ENCODE data around the gene OPCML. TPM values are rescaled to one million over a fixed set of nuclear protein-coding genes. Genes with fewer than 3 reads are reported as not detected.

Gene OPCML
- total RNA-seq, 1 donor from 2014 or later = 26.9 TPM

GRCh38 chr11:132886335-132886734 lies 646.0 kb downstream of the OPCML start:
- DNase-seq (ENCODE audit: low spot score in 2 of 2) (no peak), FAIRE-seq (no peak)

DNA sequence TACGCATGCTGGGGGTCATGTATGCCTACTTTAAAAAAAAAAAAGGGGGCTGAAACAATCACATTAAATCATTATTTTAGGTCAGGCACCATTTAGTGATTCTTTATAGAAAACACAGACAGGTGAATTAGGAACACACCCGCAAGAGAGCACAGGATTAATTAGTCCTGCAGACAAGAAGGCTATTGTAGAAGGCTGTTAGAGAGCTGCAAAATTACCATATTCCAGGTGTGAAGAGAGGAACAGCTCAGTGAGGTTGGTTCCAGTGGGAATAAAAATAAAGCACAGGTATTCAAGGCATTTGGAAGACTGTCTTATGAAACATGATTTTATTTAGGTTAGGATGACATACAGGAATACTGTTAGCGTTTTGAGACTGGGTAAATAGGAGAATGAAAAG lies 649.1 kb downstream of the OPCML start:
- FAIRE-seq (no peak), DNase-seq (ENCODE audit: low spot score in 2 of 2) (no peak)

GRCh38 chr11:132881622-132882021 lies 650.7 kb downstream of the OPCML start:
- DNase-seq (ENCODE audit: low spot score in 2 of 2) (no peak), FAIRE-seq (no peak)

- DNase-seq (ENCODE audit: low spot score in 2 of 2) (no peak), FAIRE-seq (no peak)
Measured at GRCh38 chr11:132878111-132878510, 654.2 kb downstream of the OPCML start.

GRCh38 chr11:132876705-132877104 lies 655.6 kb downstream of the OPCML start:
- FAIRE-seq (no peak), DNase-seq (ENCODE audit: low spot score in 2 of 2) (no peak)

- FAIRE-seq (no peak), DNase-seq (ENCODE audit: low spot score in 2 of 2) (no peak)
Measured at GRCh38 chr11:132876239-132876638, 656.1 kb downstream of the OPCML start.

DNA sequence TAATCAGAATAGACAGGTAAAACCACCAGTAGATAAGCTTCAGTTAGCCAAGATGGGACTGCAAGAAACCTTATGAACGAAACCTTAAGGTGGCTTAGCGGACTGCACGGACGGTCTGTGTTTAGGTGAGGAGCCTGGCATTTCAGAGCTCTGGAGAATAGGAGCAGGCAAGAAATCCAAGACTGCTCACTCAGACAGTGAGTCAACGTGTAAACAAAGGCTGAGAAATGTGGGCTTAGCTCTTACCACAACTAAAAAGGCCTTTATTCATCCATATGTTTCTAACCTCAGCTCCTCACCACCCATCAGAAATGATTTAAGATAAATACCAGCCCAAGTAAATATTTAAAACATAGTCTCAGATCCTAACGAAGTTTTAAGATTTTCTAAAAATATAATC lies 657.7 kb downstream of the OPCML start:
- no peak for DNase-seq (ENCODE audit: low spot score in 2 of 2)
- no peak for FAIRE-seq

DNA sequence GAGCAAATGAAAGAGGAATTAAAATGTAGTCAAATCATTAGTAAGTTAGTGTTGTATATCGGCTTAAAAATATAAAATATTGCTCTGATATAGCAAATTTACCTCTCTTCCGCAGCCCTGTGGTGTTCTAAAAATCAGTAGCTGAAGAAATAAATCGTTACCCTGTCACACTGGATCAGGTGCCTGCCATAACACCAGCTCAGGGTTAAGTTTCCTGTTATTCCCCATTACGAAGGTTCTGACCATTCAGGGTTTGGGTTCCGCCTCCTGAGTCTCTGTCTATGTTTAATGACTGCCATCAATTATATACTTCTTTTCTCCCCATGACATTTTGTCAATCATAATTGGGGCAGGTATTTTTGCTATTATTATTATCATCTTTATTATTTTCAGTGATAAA lies 658.5 kb downstream of the OPCML start:
- DNase-seq (ENCODE audit: low spot score in 2 of 2) (no peak), FAIRE-seq (no peak)

GRCh38 chr11:132872211-132872610 lies 660.1 kb downstream of the OPCML start:
- FAIRE-seq (no peak), DNase-seq (ENCODE audit: low spot score in 2 of 2) (no peak)

DNA sequence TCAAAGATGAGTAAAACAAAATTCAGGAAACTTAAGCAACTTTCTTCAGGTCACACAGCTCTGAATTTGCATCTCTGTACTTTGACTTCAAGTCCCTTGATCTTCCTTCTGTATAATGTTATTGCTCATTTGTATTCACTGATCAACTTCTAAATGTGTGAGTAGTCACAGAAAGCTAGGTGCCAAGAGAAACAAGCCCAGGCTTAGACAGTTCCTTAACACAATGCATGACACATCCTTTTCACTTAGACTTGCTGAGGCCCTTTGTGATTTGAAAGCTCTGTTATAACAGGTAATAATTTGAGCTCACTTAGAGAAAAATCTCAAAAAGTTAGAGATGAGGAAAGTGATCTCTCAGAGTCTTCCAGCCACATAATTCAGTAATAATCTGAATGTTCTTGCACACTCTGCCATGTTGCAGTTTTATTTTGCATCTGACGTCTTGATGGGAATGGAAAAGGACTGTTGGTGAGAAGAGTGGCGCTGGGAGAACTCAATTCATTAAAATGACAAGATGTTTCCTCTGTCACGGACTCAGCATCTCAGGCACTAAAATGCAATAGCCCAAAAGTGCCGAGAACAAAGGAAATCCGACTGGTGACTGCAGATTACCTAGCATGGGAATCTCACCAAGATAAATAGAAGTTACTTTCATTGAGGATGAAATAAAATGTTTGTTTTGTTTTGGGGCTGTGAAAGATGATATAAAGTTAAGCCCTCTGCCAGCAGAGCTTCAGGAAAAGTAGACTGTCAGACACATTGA lies 665.3 kb downstream of the OPCML start:
- no peak for DNase-seq (ENCODE audit: low spot score in 2 of 2)
- FAIRE-seq = no peak

GRCh38 chr11:132865623-132866022 lies 666.7 kb downstream of the OPCML start:
- DNase-seq (ENCODE audit: low spot score in 2 of 2) (no peak), FAIRE-seq (no peak)

- DNase-seq (ENCODE audit: low spot score in 2 of 2) = no peak
- FAIRE-seq = no peak
Measured at GRCh38 chr11:132864811-132865576, 667.3 kb downstream of the OPCML start.

DNA sequence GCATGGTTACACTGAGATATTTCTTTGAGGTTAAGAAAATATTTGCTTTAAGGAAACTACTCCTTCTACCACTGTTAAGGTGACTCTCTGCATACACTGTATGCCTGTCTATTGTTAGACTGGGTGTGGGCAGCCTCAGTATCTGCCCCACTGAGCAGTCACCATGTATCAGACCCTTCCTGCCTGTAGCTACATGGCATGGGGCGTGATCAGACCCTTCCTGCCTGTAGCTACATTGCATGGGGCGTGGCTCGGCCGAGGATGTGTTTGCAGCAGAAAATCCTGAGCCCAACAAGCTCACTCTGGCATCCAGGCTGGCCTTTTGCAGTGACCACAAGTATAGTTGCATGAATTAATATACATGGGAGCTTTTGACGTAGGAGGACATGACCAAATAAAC lies 669.4 kb downstream of the OPCML start:
- FAIRE-seq (no peak), DNase-seq (ENCODE audit: low spot score in 2 of 2) (no peak)

DNA sequence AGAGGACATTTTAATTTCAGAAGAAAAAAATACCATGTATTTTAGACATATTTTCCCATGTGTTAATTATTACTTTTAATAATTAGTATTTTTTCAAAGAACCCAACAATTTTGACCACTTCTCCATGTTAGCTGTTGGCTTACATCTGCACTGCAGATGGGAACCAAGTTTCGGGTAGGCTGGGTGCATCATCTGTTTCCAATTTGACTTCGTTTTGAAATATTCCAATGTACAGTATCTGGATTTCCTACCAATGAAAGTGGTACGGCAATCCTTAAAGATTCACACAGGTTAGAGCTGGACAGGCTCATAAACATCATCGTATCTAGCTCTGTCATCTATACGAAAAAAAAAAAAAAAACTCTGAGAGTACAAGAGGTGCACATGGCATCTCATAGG lies 670.2 kb downstream of the OPCML start:
- no peak for DNase-seq (ENCODE audit: low spot score in 2 of 2)
- FAIRE-seq = no peak

DNA sequence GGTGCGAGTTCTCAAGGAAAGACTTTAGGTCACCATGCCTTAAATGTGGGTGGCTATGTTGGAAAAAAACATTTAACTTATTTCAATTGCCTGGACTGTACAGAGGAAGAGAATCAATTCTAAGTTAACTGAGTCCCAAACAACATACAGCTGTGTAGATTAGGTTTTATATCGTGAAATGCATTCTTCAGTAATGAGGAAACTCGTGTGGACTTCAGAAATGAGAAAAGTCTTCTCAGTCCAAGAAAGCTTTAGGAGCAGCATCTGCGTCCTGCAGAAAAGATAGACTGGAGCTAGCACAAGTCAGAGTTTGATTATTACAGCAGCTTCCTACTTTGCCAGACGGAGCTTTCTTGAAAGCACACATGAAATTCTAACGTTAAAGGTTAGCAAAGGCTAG lies 673.0 kb downstream of the OPCML start:
- FAIRE-seq = no peak
- DNase-seq (ENCODE audit: low spot score in 2 of 2) = no peak

DNA sequence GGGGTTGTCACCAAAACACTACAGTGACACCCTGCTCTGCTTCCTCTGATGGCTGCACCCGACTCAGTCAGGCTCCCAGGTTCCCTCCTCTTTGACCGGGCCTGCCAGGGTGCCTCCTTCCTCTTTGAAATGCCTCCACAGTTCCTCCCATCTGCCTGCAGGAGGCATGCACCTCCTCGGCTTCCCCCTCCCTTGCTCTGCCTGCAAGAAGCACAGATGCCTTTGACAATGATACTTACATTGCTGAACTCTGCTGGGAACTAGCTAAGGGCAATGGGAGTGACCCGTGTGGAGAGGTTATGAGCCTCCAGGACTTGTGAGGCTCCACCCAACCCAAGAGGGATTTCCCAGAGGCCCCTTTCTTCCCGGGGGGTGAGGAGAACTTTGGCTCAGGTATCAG lies 674.1 kb downstream of the OPCML start:
- FAIRE-seq (no peak), DNase-seq (ENCODE audit: low spot score in 2 of 2) (no peak)

- DNase-seq (ENCODE audit: low spot score in 2 of 2) = no peak
- FAIRE-seq = no peak
Measured at GRCh38 chr11:132856032-132856431, 676.3 kb downstream of the OPCML start.

DNA sequence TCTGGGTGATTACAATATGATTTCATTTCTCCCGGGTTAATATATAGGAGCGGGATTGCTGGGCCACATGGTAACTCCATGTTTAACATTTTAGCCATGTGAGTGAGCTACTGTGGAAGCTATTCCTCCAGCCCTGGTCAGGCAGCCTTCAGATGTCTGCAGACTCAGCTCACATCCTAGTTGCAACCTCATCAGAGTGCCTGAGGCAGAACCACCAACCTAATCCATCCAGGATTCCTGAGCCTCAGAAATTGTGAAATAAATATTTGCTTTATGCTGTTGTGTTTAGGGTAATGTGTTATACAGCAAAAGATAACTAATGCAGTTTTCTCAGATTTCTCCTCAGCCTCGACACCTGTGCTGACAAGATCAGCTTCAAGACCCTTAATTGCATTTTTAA lies 676.8 kb downstream of the OPCML start:
- no peak for FAIRE-seq
- no peak for DNase-seq (ENCODE audit: low spot score in 2 of 2)

DNA sequence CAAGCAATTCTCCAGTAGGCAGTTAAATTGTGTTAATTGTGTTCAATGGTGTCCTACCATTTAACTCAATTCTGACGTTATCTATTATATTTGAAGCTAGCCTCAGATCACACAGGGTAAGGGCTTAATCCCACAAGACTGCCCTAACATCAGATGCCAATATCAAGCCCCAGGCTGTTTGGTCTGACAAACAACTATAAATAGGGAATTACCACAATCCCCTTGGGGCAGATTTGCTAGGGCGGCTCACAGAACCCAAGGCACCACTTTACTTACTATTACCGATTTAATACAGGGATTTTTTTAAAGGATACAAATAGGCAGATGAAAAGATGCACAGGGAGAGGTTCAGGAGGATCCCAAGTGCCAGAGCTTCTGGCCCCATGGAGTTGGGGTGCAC lies 678.4 kb downstream of the OPCML start:
- DNase-seq (ENCODE audit: low spot score in 2 of 2) (no peak), FAIRE-seq (no peak)

GRCh38 chr11:132852361-132852760 lies 679.9 kb downstream of the OPCML start:
- FAIRE-seq = no peak
- no peak for DNase-seq (ENCODE audit: low spot score in 2 of 2)

DNA sequence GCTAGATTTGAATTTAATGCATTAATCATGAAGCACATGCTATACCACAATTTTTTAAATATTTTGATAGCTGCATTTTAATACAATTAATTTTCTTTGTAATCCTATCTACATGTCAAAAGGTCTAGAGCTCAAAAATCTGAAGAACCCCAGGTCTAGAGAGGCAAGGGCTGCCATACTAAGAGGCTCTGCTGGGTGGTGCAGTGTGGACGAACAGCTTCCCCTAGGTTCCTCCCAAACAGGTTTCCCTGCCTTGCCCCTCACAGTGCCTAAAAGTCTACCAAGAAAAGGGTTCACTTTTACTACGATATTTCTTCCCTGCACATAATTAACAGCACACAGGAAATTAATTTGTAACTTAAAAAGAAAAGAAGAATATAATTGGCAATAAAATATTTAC lies 681.1 kb downstream of the OPCML start:
- no peak for FAIRE-seq
- DNase-seq (ENCODE audit: low spot score in 2 of 2) = no peak

DNA sequence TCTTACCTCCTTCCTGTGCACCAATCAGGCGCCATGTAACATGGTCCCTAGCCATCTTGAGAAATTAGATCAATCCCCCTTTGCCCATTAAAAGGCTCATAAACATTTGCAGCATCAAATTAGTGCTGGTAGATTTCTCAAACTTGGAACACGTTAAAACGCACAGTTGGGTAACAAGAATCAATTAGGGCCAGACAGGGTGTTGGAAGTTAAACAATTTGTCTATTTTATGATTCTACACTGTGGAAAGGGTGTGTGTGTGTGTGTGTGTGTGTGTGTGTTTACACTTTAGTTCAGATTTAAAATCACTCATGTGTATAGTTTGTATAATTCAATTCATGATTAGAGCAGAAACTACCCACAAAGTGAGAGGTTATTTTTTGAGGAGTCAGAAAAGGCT lies 682.0 kb downstream of the OPCML start:
- DNase-seq (ENCODE audit: low spot score in 2 of 2) (no peak), FAIRE-seq (no peak)

All from frontal cortex (tissue), 4 donors.